ENCODE results near the gene SIRT2. TPM values are rescaled to one million over a fixed set of nuclear protein-coding genes. Genes with fewer than 3 reads are reported as not detected.
A peak's percentile ranks its signal among the peaks of the same experiment; 100 is the strongest.

SIRT2 gene
- total and polyA plus RNA-seq, 2 of the 13 experiments (the other 11 are each of a cell fraction or from before 2014, with no cell fraction given): 22.3 to 26.1 TPM

DNA sequence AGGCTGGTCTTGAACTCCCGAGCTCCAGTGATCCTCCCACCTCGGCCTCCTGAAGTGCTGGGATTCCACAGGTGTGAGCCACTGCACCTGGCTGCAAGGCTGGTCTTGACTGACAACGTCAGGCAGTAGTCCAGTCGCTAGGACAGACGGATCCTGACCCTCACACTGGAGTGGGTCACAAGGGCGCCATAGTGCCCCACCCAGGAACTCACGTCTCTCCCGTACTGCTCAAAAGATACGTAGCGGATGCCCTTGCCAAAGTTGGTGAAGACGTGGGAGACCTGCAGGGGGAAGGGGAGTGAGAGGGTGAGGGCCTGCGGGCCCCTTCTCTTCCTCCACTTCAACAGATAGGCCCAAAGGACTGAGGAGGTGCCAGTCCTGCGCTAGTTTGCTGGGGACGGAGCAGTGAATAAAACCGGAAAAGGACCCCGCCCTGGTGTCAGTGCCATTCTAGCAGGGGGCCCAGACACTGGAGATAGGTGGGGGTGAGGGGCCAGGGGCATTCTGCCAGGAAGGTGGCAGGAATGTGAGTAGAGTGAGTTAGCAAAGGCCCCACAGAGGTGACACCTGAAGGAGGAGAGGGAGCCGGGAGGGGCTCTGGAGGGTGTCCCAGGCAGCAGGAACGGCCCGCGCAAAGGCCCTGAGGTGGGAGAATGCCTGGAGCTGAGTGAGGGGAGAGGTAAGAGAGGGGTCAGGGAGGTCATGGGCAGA lies 43.2 kb upstream of the SIRT2 start (continued):
- TF ChIP-seq, protein P1, sequence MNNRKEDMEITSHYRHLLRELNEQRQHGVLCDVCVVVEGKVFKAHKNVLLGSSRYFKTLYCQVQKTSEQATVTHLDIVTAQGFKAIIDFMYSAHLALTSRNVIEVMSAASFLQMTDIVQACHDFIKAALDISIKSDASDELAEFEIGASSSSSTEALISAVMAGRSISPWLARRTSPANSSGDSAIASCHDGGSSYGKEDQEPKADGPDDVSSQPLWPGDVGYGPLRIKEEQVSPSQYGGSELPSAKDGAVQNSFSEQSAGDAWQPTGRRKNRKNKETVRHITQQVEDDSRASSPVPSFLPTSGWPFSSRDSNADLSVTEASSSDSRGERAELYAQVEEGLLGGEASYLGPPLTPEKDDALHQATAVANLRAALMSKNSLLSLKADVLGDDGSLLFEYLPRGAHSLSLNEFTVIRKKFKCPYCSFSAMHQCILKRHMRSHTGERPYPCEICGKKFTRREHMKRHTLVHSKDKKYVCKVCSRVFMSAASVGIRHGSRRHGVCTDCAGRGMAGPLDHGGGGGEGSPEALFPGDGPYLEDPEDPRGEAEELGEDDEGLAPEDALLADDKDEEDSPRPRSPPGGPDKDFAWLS (CRISPR knock-in tag; IDR thresholded peaks at IDR 0.05; ENCODE audit: borderline replicate concordance): no peak
- TF ChIP-seq CEBPG (CRISPR knock-in tag; IDR thresholded peaks at IDR 0.05) (no peak), TEF (CRISPR knock-in tag; IDR thresholded peaks at IDR 0.05) (no peak), KMT2A (CRISPR knock-in tag; IDR thresholded peaks at IDR 0.05) (no peak), ZNF761 (CRISPR knock-in tag; conservative IDR thresholded peaks at IDR 0.05) (no peak), ZNF775 (CRISPR knock-in tag; IDR thresholded peaks at IDR 0.05; ENCODE audit: borderline replicate concordance) (no peak), ZBTB8A (CRISPR knock-in tag; IDR thresholded peaks at IDR 0.05; ENCODE audit: borderline replicate concordance, low read depth) (no peak), ZNF589 (CRISPR knock-in tag; conservative IDR thresholded peaks at IDR 0.05) (no peak), ZNF720 (CRISPR knock-in tag; IDR thresholded peaks at IDR 0.05) (no peak), PRMT3 (CRISPR knock-in tag; IDR thresholded peaks at IDR 0.05; ENCODE audit: borderline replicate concordance, low read depth) (no peak), ZNF678 (CRISPR knock-in tag; IDR thresholded peaks at IDR 0.05) (no peak), TGIF2 (CRISPR knock-in tag; IDR thresholded peaks at IDR 0.05) (no peak), ZNF883 (CRISPR knock-in tag; IDR thresholded peaks at IDR 0.05; ENCODE audit: not compliant biosample characterization) (no peak), ELF1 (CRISPR knock-in tag; IDR thresholded peaks at IDR 0.05) (no peak), POLR2A (IDR thresholded peaks at IDR 0.05; ENCODE audit: insufficient read depth in 1 of 2, low read depth in 2 of 2, low read length in 2 of 2) (peak in 1 of 2 experiments; percentile 23; a peak in 2 of 4 replicates), ZBTB39 (CRISPR knock-in tag; IDR thresholded peaks at IDR 0.05) (no peak), ZNF724P (CRISPR knock-in tag; IDR thresholded peaks at IDR 0.05; ENCODE audit: borderline replicate concordance) (no peak)
- TF ChIP-seq, protein P2, sequence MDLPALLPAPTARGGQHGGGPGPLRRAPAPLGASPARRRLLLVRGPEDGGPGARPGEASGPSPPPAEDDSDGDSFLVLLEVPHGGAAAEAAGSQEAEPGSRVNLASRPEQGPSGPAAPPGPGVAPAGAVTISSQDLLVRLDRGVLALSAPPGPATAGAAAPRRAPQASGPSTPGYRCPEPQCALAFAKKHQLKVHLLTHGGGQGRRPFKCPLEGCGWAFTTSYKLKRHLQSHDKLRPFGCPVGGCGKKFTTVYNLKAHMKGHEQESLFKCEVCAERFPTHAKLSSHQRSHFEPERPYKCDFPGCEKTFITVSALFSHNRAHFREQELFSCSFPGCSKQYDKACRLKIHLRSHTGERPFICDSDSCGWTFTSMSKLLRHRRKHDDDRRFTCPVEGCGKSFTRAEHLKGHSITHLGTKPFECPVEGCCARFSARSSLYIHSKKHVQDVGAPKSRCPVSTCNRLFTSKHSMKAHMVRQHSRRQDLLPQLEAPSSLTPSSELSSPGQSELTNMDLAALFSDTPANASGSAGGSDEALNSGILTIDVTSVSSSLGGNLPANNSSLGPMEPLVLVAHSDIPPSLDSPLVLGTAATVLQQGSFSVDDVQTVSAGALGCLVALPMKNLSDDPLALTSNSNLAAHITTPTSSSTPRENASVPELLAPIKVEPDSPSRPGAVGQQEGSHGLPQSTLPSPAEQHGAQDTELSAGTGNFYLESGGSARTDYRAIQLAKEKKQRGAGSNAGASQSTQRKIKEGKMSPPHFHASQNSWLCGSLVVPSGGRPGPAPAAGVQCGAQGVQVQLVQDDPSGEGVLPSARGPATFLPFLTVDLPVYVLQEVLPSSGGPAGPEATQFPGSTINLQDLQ (CRISPR knock-in tag; IDR thresholded peaks at IDR 0.05): no peak
- TF ChIP-seq, protein P3, sequence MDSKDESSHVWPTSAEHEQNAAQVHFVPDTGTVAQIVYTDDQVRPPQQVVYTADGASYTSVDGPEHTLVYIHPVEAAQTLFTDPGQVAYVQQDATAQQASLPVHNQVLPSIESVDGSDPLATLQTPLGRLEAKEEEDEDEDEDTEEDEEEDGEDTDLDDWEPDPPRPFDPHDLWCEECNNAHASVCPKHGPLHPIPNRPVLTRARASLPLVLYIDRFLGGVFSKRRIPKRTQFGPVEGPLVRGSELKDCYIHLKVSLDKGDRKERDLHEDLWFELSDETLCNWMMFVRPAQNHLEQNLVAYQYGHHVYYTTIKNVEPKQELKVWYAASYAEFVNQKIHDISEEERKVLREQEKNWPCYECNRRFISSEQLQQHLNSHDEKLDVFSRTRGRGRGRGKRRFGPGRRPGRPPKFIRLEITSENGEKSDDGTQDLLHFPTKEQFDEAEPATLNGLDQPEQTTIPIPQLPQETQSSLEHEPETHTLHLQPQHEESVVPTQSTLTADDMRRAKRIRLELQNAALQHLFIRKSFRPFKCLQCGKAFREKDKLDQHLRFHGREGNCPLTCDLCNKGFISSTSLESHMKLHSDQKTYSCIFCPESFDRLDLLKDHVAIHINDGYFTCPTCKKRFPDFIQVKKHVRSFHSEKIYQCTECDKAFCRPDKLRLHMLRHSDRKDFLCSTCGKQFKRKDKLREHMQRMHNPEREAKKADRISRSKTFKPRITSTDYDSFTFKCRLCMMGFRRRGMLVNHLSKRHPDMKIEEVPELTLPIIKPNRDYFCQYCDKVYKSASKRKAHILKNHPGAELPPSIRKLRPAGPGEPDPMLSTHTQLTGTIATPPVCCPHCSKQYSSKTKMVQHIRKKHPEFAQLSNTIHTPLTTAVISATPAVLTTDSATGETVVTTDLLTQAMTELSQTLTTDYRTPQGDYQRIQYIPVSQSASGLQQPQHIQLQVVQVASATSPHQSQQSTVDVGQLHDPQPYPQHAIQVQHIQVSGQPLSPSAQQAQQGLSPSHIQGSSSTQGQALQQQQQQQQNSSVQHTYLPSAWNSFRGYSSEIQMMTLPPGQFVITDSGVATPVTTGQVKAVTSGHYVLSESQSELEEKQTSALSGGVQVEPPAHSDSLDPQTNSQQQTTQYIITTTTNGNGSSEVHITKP (CRISPR knock-in tag; IDR thresholded peaks at IDR 0.05; ENCODE audit: low read depth): no peak

Measured in HepG2 (cell line).